Lung (tissue), 12 donors: Measurements from ENCODE around the gene ENO1. TPM values are rescaled to one million over a fixed set of nuclear protein-coding genes. Genes with fewer than 3 reads are reported as not detected.

ENCODE experiments used
- ATAC-seq: fragments of 200-7000 bp; cut with Tn5 transposase; one replicate; pipeline ENCODE4 v1.9.1; 2020; ENCODE audit warnings: moderate number of reproducible peaks; ENCODE audit not compliant: insufficient read depth, low FRiP score
- DNase-seq, 3 donors: peaks; one replicate each; pipeline ENCODE4 v3.0.0-alpha.2; 2013 to 2017
- H3K27ac ChIP-seq, 2 donors: one replicate each; pipeline ENCODE4 v1.5.1; 2013; ENCODE audit warnings: mild to moderate bottlenecking in 2 of 2, moderate library complexity in 2 of 2, control low read depth in 1 of 2, inconsistent platforms in 1 of 2, low read depth in 1 of 2, low read length in 1 of 2
- H3K27me3 ChIP-seq, 3 donors: one replicate each; pipeline ENCODE4 v1.5.1; 2013; ENCODE audit warnings: low read length in 2 of 3; ENCODE audit not compliant: control insufficient read depth in 3 of 3, insufficient read depth in 3 of 3
- H3K36me3 ChIP-seq, 4 donors: one replicate each; pipeline ENCODE4 v1.5.1; 2013; ENCODE audit warnings: low read length in 4 of 4, mild to moderate bottlenecking in 1 of 4, moderate library complexity in 1 of 4; ENCODE audit not compliant: control insufficient read depth in 4 of 4, insufficient read depth in 4 of 4
- H3K4me1 ChIP-seq, 5 donors: one replicate each; pipeline ENCODE4 v1.5.1; 2013; ENCODE audit warnings: low read length in 5 of 5, mild to moderate bottlenecking in 2 of 5, moderate library complexity in 1 of 5; ENCODE audit not compliant: control insufficient read depth in 5 of 5, insufficient read depth in 5 of 5
- H3K4me3 ChIP-seq: one replicate; pipeline ENCODE4 v1.5.1; 2013; ENCODE audit warnings: mild to moderate bottlenecking, control low read depth, moderate library complexity
- H3K9ac ChIP-seq, 2 donors: one replicate each; pipeline ENCODE4 v1.5.1; 2013; ENCODE audit warnings: low read length in 2 of 2, control low read depth in 1 of 2; ENCODE audit not compliant: insufficient read depth in 1 of 2
- H3K9me3 ChIP-seq, 4 donors: one replicate each; pipeline ENCODE4 v1.5.1; 2013; ENCODE audit warnings: low read length in 3 of 4, mild to moderate bottlenecking in 1 of 4, moderate library complexity in 1 of 4; ENCODE audit not compliant: control insufficient read depth in 4 of 4, insufficient read depth in 3 of 4
- CTCF ChIP-seq: IDR thresholded peaks from 2 replicates; pipeline ENCODE4 v1.5.1; 2012; ENCODE audit warnings: mild to moderate bottlenecking; ENCODE audit errors: control extremely low read depth, extremely low read depth
- WGBS, 2 donors: extraction: QIAGEN DNeasy Blood & Tissue Kit; methylation state at CpG; one replicate each; pipeline ENCODE4 v1.1.7; 2013; 5-methylcytosine and 5-hydroxymethylcytosine counted together
- polyA plus RNA-seq, 2 donors: library from polyadenylated mRNA; stranded (reverse); fragments of 200-250 nt; gene quantifications; one replicate each; pipeline ENCODE4 v1.2.1, GENCODE V29; 2013
- total RNA-seq, 2 donors: library from RNA; depleted of rRNA in 1 of 2; stranded (reverse); fragments of >200 nt in 1 of 2; gene quantifications; one replicate each; pipeline ENCODE4 v1.2.1, GENCODE V29; 2014 to 2021
- donor health status: control.
- donor health status: control.
- donor health status: Bipolar disorder and iron deficiency.
- donor health status: healthy.
- donor health status: DM: yes; HTN: yes; CAD: no.

Gene ENO1
- total and polyA plus RNA-seq, 4 donors, result 449 to 1,784 (median 959) TPM

GRCh38 chr1:8892026-8892425 lies 13.5 kb upstream of the ENO1 start:
- Histone ChIP-seq H3K9me3 (no peaks in the 10 kb centered on the region), H3K4me3 (no peak overlapping the region), H3K27ac (no peak overlapping the region), H3K27me3 (no peaks in the 10 kb centered on the region), H3K4me1 (peaks cover 0 to 13% (median 5%) of the 10 kb centered on the region in 5 donors), H3K36me3 (no peaks in the 10 kb centered on the region), H3K9ac (no peak overlapping the region)
- no peak for TF ChIP-seq CTCF
- 63 to 85% methylated on average over 6 of the region's 6 CpGs for WGBS, 2 donors
- DNase-seq (no peak), ATAC-seq (no peak)

GRCh38 chr1:8891401-8891800 lies 12.9 kb upstream of the ENO1 start:
- H3K27ac ChIP-seq, result no peak overlapping the region
- no peak overlapping the region for H3K4me3 ChIP-seq
- H3K36me3 ChIP-seq, result no peaks in the 10 kb centered on the region
- no peak for TF ChIP-seq CTCF
- H3K9me3 ChIP-seq, result no peaks in the 10 kb centered on the region
- peaks cover 0 to 10% (median 5%) of the 10 kb centered on the region in 5 donors for H3K4me1 ChIP-seq
- ATAC-seq (no peak), DNase-seq (no peak)
- 61 to 76% methylated on average over 3 of the region's 3 CpGs for WGBS, 2 donors
- no peak overlapping the region for H3K9ac ChIP-seq
- H3K27me3 ChIP-seq, result no peaks in the 10 kb centered on the region

- DNase-seq (peak; percentile 70 to 83 (median 80)), ATAC-seq (peak; percentile 71)
- peak overlapping the region; percentile 25 to 71 for H3K9ac ChIP-seq
- no peaks in the 10 kb centered on the region for H3K9me3 ChIP-seq
- peaks cover 0 to 10% (median 5%) of the 10 kb centered on the region in 5 donors for H3K4me1 ChIP-seq
- no peak overlapping the region for H3K4me3 ChIP-seq
- TF ChIP-seq CTCF, result no peak
- no peaks in the 10 kb centered on the region for H3K36me3 ChIP-seq
- H3K27me3 ChIP-seq, result no peaks in the 10 kb centered on the region
- WGBS, 2 donors, result 33 to 42% methylated on average over 18 of the region's 18 CpGs
- peak overlapping the region; percentile 66 to 67 for H3K27ac ChIP-seq
These were observed 11.7 kb upstream of the ENO1 start for GRCh38 chr1:8889925-8890785.
